Activated naive CD8-positive, alpha-beta T cell treated with anti-CD3 and anti-CD28 coated beads, Interleukin-2, amount 50 U/mL, for 16 hours (primary cell): Measurements from ENCODE around the gene POLR1G.
A peak's percentile ranks its signal among the peaks of the same experiment; 100 is the strongest.
"Not testable (repeated sequence)": the region's sequence is repeated elsewhere in the genome, so short reads cannot be mapped to it uniquely, and the experiment has no call there.

ENCODE experiments used
- DNase-seq: peaks from one replicate; pipeline ENCODE4 v3.0.0-alpha.2; 2020; ENCODE audit warnings: low read depth, low spot score

POLR1G gene

DNA sequence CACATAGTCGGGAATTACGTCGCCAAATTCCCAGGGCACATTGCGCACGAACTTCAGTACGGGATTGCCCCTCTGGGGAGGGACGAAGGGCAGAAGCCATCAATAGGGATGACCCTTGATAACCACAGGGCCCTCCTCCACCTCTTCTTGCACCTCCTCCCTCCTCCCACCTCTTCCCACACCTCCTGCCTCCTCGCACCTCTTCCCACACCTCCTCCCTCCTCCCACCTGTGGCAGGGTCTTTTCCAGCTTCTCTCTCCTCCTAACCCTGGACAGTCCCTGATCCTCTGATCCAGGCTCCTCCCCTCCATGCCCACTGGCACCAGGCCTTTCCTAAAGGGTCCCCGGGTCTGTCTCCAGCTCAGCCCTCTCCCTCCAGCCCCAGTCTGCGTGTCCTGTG lies 13.9 kb downstream of the POLR1G start:
- no peak for DNase-seq

DNA sequence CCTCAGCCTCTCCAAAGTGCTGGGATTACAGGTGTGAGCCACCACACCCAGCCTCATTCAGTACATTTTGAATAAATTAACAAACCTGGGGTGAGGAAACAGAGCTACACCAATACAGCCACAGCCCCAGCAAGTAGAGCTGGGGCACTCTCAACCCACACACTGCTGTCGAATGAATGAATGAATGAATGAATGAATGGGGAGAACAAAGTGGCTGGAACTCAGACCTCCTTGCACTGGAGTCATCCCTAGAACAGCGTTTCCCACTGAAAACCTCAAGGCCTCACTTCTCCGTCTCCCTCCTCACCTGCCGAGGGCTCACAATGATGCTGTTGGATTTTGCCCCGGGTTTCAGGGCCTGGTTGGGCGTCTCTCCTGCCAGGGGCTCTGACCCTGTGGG lies 14.4 kb downstream of the POLR1G start:
- no peak for DNase-seq

DNA sequence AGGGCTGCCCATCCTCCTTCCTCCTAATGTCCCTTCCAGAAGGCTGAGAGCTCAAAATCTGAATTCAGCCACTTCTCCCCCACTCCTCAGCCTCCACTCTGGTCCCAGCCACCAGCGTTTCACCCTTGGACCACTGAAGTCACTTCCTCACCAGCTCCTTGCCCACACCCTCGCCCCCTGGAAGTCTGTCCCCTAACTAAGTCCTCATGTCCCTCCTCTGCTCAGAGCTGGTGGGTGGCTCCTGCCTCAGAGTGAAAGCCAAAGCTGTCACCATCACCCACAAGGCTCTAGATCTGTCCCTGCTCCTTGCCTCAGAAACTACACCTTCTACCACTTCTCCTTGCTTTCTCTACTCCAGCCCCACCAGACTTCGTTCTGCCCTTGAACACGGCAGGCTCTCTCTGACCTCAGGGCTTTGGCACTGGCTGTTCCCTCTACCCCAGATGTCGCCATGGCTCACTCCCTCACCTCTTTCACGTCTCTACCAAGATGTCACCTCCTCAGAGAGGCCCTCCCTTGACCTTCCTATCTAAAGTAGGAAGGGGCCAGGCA lies 15.6 kb downstream of the POLR1G start:
- DNase-seq, result no peak

DNA sequence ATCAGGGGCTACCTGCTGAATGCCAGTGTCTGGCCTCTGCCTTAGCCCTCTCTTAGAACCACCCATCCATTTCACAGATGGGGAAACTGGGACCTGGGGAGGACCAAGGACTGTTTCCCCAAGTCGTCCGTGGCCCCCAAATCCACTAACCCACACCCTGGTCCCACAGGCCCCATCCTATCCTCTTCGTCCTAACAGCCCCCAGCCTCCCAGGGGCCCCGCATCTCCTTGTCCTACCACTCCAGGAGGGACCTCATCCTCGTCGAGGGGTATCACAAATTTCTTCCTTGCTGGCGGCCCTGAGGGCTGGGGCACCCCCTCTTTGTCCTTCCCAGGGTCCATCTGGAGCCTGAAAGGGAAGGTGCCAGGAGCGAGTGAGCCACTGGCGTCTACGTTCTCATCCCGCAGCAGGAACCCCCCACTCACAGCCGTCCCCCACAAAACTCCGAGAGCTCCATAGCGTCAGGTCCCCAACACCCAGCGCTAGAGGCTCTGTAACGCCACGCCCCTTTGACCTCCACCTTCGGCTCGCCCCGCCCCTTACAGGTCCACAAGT lies 16.7 kb downstream of the POLR1G start:
- peak; percentile 64 for DNase-seq

DNA sequence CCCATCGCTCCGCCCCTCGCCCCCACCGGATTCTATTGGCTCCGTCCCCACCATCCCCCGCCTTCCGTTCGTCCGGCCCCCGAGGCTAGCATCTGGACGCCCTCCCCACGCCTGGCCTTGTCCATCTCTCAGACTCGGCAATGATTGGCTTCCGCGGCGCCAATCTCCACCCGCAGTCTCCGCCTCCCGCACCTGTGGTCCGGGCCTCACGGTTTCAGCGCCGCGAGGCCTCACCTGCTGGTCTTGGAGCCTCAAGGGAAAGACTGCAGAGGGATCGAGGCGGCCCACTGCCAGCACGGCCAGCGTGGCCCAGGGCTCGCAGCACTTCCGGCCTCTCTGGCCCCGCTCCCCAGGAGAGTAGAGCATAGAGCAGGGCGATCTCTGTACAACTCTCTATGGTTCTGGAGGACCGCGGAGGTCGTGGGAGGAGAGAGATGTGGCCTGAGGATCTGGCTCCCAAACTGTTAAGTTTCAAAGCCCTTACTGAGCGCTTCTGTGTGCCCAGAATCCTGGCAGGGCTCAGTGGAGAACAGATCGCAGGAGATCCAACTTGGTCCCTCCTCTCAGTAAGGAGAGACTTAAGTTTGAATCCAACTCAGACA lies 17.2 kb downstream of the POLR1G start, which contains the start of gene ERCC1:
ERCC1 (minus strand) TSS at position 329 of the 602 bp plus-strand sequence. CDS start 543 bp downstream, outside the sequence.
- DNase-seq, result no peak

DNA sequence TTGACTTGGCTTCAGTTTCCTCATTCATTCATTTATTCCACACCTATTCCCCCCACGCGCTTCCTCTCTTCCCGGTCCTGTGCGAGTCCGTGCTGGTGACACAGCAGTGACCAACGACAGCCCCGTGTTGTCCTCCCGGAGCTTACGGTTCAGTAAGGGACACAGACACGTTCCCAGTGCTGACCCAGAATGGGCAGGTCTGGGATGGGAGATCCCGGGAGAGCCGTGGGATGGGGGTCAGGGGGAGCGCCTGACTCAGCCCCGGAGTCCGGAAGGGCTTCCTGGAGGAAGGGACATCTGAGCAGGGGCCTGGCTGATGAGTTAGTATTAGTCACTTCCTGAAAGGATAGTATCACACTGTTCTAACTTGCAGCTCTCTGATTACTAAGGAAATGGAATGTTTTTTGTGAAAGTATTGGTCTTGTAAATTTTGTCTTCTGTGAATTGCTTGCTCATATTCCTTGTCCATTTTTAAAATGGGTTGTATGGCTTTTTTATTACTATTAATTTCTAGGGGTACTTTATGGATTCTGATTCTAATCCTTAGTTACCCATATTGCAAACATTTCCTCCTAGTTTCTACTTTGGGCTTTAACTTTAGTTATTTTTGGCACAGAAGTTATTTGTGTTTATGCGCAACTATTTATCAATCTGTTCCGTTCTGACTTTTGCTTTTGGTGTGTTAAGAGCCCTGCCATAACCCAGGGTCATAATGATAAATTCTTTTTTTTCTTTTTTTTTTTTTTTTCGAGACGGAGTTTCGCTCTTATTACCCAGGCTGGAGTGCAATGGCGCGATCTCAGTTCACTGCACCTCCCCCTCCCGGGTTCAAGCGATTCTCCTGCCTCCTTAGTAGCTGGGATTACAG lies 18.0 kb downstream of the POLR1G start:
- DNase-seq, result no peak

DNA sequence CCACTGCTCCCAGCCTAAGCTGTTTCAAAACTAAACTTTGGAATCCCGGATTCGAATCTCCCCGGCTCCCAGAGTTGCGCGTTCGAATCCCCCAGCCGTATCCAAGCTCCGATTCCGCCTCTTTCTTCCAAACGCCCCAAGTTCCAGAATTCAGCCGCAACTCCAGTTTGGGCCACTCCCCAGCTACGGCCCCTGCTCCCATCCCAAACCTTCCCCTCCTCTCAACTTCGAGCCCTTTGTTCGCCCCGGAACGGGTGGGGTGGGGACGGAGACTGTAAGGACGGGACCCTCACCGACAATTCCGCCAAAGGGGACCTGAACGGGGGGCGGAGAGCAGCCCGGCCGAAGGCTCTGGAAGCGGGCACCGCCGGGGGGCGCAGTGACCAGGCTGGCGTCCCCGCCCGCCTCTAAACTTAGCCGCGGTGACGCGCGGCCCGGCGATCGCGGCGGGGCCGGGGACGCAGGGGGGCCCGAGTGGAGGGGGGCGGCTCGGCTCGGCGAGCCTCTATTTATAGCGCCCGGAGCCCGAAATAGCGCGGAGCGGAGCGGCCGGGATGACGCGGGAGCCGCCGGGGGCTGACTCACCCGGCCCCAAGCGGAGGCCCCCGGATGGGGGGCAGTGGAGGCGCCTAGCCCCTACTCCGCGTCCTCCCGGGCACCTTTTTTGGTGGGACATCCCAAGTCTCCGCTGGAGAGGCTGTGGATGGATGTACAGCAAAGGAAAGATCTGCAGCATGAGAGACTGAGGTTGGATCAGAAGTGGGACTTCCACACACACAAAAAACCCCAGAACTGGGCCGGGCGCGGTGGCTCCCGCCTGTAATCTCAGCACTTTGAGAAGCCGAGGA lies 22.2 kb downstream of the POLR1G start:
- no peak for DNase-seq

DNA sequence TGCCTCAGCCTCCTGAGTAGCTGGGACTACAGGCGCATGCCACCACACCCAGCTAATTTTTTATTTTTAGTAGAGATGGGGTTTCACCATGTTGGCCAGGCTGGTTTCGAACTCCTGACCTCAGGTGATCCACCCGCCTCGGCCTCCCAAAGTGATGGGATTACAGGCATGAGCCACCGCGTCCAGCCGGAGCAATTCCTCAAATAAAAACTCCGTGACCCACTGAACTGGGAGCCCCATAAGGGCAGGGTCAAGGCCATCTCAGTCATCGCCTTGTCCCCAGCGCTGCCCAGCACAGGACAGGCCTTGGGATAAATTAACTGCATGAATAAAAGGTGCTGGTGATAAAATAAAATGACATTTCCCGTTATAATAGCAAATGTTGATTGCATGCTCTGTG lies 23.5 kb downstream of the POLR1G start:
- DNase-seq, result not testable (repeated sequence)

DNA sequence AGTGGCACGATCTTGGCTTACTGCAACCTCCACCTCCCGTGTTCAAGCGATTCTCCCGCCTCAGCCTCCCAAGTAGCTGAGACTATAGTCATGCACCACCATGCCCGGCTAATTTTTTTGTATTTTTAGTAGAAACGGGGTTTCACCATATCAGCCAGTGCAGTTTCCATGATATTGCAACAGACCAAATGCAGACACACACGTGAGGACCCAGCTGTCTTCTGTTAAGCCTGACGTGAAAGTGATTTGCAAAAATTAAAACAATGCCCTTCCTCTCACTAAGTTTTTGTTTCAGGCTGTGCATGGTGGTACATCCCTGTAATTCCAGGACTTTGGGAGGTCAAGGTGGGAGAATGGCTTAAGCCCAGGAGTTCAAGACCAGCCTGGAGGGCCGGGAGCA lies 24.6 kb downstream of the POLR1G start:
- DNase-seq, result not testable (repeated sequence)

DNA sequence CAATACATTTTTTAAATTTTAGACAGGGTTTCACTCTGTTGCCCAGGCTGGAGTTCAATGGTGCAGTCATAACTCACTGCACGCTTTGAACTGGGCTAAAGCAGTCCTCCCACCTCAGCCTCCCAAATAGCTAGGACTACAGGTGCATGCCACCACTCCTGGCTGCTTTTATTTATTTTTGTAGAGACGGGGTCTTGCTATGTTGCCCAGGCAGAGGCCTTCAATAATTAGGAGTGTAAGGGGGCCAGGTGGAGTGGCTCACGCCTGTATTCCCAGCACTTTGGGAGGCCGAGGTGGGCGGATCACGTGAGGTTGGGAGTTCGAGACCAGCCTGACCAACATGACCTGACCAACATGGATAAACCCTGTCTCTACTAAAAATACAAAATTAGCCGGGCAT lies 26.1 kb downstream of the POLR1G start:
- DNase-seq, result not testable (repeated sequence)

DNA sequence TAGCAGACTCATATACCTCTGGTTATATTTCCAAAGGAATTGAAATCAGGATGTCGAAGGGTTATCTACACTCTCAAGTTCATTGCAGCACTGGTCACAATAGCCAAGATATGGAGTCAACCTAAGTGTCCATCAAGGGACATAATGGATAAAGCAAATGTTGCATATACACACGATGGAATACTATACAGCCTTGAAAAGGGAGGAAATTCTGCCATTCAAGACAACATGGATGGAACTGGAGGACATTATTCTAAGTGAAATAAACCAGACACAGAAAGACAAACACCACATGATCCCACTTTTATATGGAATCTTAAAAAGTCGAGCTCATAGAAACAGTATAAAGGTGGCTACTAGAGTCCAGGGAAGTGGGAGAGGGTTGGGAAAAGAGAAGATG lies 30.9 kb downstream of the POLR1G start:
- DNase-seq, result no peak

DNA sequence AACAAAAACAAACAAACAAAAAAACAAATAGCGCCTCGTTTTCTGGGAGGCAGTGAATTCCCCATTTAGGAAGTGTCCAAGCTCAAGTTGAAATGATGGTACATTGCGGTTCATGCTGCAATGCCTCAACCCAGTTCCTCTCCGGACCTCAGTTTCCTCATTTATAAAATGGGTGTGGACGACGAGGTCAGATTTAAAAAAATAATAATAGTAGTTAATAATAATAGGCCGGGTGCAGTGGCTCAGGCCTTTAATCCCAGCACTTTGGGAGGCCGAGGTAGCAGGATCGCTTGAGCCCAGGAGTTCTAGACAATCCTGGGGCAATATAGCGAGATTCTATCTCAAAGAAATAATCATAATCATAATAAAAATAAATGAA lies 32.7 kb downstream of the POLR1G start:
- no peak for DNase-seq

DNA sequence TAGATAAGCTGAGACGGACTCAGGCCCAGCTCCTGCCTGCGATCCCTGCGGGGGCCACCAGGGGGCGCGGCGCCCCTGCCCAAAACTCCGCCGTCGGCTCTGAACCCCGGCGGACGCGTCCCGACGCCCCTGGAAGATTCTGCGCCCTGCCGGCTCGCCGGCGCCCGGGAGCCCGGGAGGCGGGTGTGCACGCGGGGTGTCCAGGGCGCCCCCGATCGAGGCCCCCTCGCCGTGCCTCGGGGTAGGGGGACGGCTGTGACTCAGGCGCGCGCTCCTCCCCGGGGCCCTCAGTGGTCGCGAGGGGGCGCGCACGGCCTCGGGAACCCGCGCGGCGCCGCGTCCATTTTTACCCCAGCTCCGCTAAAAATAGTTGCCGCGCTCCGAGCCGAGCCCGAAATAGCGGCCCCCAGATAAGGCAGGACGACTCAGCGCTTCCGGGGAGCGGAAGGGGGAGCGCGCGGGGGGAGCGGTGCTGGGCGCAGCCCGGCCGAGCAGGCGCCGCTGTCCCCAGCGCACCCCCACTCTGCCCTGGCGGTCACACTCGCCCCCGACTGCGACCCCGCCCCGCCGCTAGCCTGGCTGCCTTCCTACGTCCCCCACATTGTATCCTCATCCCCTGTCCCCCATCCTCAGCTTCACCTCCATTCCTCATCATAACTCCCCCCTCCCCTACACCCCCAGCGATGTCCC lies 33.3 kb downstream of the POLR1G start:
- peak; percentile 54 for DNase-seq

DNA sequence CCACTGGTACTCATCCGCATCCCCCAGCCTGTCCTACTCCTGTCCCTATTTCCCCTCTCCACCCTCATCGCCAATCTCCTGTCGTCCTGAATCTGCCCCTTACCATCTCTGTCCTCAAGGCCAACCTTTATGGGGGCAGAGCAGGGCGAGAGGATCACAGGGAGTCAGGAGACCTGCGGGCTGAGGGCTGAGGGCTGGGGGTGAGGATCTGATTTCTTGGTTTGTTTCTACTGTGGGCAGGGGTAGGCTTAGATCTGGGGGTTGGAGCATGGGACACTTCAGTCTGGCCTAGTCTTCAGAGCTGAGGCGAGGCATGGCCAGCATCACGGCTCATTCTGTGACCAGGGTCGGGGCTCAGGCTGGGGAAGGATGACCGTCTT lies 33.8 kb downstream of the POLR1G start:
- no peak for DNase-seq

DNA sequence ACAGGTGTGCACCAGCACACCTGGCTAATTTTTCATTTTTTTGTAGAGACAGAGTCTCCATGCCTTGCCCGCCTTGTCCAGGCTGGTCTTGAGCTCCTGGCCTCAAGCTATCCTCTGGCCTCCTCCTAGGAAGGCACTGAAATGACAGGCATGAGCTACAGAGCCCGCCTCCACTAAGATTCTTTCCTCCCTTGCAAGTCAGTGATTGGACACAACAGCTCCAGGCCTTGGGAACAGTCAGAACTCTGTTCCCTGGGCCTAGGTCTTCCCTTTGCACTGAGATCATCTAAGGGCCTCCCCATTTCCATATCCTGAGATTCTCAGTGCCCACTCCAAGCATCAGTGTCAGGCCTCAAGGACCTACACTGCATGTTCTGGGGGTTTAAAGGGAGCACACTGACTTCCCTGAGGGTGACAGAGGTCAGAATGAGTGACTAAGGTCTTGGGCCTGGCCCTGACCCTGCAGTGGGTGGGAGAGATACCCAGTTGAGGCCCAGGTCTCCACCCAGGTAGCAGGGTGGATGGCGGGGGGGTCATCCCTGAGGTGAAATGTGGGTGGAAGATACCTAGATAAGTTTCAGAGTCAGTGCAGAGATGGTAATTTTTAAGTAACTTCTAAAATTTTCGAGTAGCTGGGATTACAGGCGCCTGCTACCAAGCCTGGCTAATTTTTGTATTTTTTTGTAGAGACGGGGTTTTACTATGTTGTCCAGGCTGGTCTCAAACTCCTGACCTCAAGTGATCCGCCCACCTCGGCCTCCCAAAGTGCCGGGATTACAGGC lies 34.6 kb downstream of the POLR1G start:
- DNase-seq, result no peak

DNA sequence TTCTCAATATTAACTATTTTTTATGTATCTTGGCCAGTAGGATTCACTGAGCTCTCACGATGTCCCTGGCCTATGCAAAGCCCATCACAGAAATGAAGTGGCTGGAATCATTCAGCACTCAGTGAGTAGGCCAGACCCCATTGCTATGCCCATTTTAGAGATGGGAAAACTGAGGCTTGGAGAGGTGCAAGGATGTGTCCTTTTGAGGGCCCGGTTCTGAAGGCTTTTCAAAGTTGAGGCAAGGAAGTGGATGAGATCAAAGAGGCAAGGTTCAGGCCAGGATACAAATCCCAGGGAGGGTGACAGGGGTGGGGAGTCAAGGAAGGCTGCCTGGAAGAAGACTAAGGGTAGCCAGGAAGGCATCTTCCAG lies 35.9 kb downstream of the POLR1G start:
- DNase-seq, result no peak

DNA sequence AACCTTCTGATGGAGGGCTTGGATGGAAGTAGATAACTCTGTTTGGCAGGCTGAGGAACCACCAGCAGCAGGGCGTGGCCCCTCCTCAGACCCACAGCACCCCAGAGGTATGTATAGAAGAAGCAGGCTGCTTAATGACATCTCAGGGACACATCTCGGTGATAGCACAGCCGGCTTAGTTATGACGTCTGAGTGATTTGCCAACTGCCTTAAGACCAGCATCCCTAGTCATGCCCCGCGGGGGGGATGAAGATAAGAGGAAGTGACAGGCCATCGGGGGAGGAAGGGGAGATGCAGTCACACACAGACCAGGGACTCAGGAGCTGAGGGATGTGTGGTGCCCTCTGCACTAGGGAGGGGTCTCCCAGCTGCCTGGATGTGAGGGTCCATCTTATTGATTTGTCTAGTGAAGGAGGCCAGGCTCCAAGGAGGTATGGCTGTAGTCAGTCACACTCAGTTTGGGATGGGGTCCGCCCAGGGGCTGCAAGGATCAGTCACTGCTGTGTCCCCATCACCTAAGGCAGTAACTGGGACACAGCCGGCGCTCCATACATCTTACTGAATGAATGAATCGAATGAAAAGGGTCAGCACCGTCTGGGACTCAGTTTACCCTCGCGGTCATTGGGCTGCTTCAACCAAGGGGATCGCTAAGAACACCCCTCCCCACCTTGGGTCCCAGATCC lies 36.5 kb downstream of the POLR1G start:
- no peak for DNase-seq

DNA sequence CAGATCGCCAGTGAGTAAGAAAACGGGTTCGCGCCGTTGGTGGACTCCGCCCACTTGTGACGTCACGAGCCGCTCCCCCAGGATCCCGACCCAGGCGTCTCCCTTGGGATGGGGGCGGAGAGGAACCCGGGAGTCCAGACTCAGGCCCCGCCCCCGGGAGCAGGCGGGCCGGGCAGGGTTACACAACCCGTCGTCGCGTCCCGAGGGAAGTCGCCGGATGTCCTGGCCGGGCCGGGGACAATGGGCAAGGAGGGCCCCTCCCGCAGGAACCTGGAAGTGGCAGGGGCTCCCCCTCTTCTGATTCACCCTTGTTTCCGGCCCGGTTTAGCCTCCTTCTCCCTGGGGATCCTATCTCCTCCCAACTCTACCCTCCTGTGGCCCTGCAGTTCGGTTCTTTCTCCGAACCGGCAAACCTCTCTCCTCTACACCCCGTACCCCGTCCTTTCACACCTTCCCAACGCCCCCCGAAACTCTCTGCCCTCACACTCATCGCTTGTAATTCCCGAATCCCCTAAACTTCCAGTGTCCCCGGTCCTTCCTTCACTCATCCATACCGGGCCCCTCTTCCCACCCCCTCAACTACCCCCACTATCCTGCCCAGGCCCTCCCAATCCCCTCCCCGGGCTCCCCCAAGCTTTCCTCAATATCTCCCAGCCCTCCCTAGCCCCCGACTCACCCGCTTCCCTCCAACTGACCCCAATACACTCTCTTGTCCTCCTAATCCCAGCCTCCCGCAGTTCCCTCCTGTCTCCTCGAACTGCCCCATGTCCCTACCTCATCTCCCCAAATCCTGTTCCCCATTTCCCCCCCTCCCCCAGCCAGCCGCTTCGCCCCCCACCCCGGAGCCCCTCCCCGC lies 37.2 kb downstream of the POLR1G start:
- DNase-seq, result no peak
